LNCaP clone FGC (cell line): ENCODE measurements around the gene POMC.
"Not testable (repeated sequence)": the region's sequence is repeated elsewhere in the genome, so short reads cannot be mapped to it uniquely, and the experiment has no call there.

ENCODE experiments used
- DNase-seq: peaks from one replicate; pipeline ENCODE4 v3.0.0-alpha.2; 2011; ENCODE audit warnings: low read depth
- H3K4me3 ChIP-seq: 2 replicates; pipeline ENCODE4 v1.5.1; 2011; ENCODE audit warnings: mild to moderate bottlenecking, low read depth, low read length, control low read depth
- TF ChIP-seq, protein P1 (sequence below): IDR thresholded peaks from 2 replicates; pipeline ENCODE4 v1.5.1; 2012; ENCODE audit warnings: mild to moderate bottlenecking; ENCODE audit not compliant: control insufficient read depth, insufficient read depth; ENCODE audit errors: extremely low read depth

POMC gene

DNA sequence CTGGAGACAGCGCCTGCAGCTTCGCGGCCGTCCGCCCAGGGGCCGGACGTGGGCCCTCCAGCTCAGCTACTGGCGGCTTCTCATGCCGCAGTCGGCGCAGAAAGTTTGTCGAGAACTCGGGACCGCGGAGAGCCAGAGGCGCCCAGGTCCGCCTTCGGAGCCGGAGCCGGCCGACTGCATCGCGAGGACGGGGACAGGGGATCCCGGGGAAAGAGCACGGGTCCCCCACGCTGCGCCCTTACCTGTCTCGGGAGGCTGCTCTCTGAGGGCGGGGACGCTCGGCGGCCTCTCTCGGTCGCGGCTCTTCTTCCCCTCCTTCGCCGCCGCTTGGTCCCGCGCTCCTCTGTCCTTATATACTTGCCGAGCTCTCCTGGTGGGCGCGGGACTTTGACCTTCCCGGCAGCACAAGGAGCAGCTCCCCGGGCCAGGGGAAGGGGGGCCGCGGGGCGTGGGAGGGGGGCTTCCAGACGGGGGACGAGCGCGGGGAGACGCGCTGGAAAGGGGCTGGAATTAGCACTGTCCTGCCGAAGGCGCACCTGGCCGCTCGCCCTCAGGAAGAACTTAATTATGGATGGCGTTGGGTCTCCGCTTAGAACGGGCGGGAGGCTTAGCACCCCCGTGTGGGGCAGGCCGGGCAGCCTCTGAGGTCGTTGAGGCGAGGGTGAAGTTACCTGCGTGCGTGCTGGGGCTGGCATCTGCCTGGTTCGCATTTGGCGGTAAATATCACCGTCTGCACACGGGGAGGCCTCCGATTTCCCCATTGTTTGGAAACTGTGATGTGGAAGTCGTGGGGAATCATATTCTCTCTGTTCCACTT lies at the start of gene POMC:
POMC (minus strand) TSS at position 325 of the 817 bp plus-strand sequence. CDS start 3,808 bp downstream, outside the sequence.
- no peak within 1 kb of the TSS for H3K4me3 ChIP-seq
- TF ChIP-seq, protein P1, sequence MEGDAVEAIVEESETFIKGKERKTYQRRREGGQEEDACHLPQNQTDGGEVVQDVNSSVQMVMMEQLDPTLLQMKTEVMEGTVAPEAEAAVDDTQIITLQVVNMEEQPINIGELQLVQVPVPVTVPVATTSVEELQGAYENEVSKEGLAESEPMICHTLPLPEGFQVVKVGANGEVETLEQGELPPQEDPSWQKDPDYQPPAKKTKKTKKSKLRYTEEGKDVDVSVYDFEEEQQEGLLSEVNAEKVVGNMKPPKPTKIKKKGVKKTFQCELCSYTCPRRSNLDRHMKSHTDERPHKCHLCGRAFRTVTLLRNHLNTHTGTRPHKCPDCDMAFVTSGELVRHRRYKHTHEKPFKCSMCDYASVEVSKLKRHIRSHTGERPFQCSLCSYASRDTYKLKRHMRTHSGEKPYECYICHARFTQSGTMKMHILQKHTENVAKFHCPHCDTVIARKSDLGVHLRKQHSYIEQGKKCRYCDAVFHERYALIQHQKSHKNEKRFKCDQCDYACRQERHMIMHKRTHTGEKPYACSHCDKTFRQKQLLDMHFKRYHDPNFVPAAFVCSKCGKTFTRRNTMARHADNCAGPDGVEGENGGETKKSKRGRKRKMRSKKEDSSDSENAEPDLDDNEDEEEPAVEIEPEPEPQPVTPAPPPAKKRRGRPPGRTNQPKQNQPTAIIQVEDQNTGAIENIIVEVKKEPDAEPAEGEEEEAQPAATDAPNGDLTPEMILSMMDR = no peak
- DNase-seq = no peak

DNA sequence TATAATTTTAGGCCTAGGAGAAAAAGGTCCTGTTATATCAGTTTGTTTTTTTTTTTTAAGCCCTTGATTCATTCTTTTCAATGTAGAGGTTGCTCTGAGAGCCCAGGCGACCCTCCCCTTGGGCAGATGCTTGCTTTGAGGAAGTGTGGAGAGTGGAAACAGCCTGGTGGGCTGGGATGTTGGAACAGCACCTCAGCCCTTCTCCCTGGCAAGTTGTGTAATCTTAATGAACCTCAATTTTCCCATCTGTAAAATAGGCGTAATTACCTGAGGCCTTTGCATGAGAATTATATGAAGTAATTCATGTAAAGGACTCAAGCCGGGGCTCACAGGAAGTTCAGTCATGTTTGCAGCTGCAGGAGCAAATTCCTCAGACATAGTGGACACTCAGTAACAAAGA lies 49.7 kb upstream of the POMC start:
- DNase-seq = no peak
- TF ChIP-seq, protein P1 = no peak
- H3K4me3 ChIP-seq = no peak overlapping the region

DNA sequence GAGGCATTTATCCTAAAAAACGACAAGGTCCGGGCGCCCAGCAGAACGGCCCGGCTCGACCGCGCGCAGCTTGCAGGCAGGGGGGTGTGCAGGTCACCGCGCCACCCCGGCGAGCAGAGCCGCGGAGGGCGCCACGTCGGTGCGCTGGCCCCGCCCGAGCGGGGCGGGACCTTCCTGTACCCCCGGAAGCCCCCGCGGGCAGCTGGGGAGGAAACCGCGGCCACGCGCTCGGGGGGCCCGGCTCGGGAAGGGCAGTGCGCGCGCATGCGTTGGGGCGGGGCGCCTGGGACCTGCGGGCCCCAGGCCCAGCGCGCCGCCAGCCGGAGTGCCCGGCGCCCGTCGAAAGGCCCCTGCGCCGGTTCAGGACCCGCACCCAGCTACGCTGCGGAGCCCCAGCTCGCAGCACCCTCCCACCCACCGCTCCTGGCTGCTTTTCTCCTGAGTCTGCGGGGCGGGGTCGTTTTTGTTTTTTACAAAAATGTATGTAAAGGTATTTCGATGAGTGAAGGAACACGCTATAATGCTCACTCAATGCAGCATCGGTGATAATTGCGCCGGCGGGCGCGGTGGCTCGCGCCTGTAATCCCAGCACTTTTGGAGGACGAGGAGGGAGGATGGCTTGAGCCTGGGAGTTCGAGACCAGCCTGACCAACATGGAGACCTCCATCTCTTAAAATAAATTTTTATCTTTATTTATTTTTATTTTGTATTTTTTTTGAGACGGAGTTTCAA lies 47.7 kb upstream of the POMC start:
- DNase-seq = no peak
- H3K4me3 ChIP-seq = no peak overlapping the region
- TF ChIP-seq, protein P1 = no peak

DNA sequence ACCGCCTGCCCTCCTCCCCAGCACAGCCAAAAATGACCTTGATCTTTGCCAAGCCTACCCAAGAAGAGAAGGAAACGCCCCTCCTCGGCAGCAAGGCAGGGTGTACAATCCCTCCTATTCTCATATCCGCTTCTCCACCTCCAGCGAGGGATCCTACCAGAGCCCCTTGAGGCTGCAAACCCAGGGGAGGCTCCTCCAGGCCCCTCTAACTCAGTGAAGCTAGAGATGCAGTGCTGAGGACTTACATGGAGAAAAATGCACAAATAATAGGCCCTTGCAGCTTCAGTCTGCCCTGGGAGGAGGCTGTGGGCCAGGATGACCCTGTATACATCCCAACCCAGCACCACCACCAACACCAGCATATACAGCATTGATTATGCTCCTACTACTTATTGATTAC lies 46.9 kb upstream of the POMC start:
- no peak for DNase-seq
- TF ChIP-seq, protein P1 = no peak
- no peak overlapping the region for H3K4me3 ChIP-seq

DNA sequence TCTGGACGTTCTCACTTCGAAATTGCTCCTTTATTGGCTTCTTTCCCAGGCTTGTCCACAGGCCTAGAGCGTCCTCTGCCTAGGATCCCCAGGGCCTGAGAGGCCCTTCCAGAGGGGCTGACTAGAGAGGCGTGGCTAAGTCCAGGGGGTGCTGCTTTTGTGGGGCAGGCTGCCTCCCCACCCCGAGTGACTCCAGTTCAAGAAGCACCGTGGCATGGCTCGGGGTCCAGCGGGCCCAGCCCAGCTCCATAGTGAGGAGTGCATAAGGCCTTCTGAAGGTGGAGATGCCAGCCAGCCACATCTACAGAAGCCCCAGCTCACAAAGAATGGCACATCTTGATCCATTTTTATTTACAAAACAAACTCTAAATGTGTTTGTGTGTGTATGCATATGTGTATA lies 44.8 kb upstream of the POMC start:
- DNase-seq = no peak
- H3K4me3 ChIP-seq = no peak overlapping the region
- TF ChIP-seq, protein P1 = no peak

DNA sequence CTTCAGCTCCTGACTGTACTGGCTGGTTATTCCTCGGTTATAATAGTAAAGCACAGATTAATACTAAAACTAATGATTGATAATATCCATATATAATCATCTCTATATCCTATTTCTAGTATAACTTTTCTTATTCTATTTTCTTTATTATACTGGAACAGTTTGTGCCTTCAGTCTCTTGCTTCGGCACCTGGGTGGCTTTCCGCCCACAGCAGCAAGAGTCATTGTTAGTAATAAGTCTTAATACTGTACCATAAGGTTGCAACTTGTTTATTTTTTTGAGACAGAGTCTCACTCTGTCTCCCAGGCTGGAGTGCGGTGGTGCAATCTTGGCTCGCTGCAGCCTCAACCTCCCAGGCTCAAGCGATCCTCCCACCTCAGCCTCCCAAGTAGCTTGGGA lies 42.5 kb upstream of the POMC start:
- not testable (repeated sequence) for DNase-seq, H3K4me3 ChIP-seq

DNA sequence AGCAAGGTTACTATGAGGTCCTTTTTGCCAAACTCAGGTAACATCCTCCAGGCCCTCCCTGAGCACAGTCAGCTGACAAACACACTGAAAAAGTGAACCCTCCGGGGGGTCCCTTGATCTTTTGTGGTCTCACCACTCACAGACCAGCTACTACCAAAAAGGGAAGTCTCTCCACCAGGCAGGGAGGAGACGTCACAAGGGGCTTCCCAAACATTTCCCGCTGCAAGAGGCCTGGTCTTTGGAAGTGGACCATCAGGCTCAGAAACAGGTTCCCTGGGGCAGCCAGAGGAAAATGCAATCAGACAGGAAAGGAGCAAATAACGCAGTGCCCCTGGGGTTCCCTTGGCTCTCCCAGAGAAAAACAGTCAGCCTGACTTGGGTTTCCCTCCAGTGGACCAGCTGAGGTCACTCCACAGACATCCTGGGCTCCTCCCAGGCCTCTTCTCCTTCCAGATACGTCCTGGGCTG lies 38.7 kb upstream of the POMC start:
- TF ChIP-seq, protein P1 = no peak
- no peak for DNase-seq

More for the DNA sequence above, 38.7 kb upstream of the POMC start:
- no peak overlapping the region for H3K4me3 ChIP-seq
